Uterus (tissue), 4 donors: ENCODE results near the gene RBM12. TPM values are rescaled to one million over a fixed set of nuclear protein-coding genes. Genes with fewer than 3 reads are reported as not detected.
A peak's percentile ranks its signal among the peaks of the same experiment; 100 is the strongest.

Source experiments
- DNase-seq, 2 donors: peaks; one replicate each; pipeline ENCODE4 v3.0.0-alpha.2; 2019 to 2020
- H3K27ac ChIP-seq, 2 donors: fragments of 200-600 bp; sonication (generic); 1 replicate in 1 of 2; 2 replicates in 1 of 2; pipeline ENCODE4 v1.5.1; 2016 to 2018
- H3K27me3 ChIP-seq, 2 donors: fragments of 200-600 bp; sonication (generic); one replicate each; pipeline ENCODE4 v1.5.1; 2018 to 2019; ENCODE audit warnings: control low read depth in 1 of 2
- H3K36me3 ChIP-seq, 2 donors: fragments of 200-600 bp; sonication (generic); one replicate each; pipeline ENCODE4 v1.5.1; 2019; ENCODE audit warnings: control low read depth in 1 of 2
- H3K4me1 ChIP-seq, 2 donors: fragments of 200-600 bp; sonication (generic); one replicate each; pipeline ENCODE4 v1.5.1; 2018 to 2019; ENCODE audit warnings: control low read depth in 1 of 2
- H3K4me3 ChIP-seq, 2 donors: fragments of 200-600 bp; sonication (generic); 1 replicate in 1 of 2; 2 replicates in 1 of 2; pipeline ENCODE4 v1.5.1; 2018 to 2019; ENCODE audit warnings: mild to moderate bottlenecking in 1 of 2
- H3K9me3 ChIP-seq, 2 donors: fragments of 200-600 bp; sonication (generic); one replicate each; pipeline ENCODE4 v1.5.1; 2019; ENCODE audit warnings: control low read depth in 1 of 2
- POLR2A ChIP-seq, 2 donors: fragments of 450-650 bp; IDR thresholded peaks; one replicate each; pipeline ENCODE4 v1.6.1; 2016; ENCODE audit warnings: antibody characterized with exemption in 2 of 2, mild to moderate bottlenecking in 1 of 2, moderate library complexity in 1 of 2
- intact Hi-C: fragments of 100-400 bp; cut with DNase I; formaldehyde crosslinking; loops from one replicate; pipeline ENCODE4 v1.15.1; 2023; ENCODE audit warnings: low total_unique reads
- total RNA-seq, 4 donors: library from RNA; depleted of rRNA in 3 of 4; stranded (reverse); fragments of >200 nt in 3 of 4; gene quantifications; one replicate each; pipeline versions ENCODE4 v1.1.0 to v1.2.4, GENCODE V29; 2014 to 2023
- TF ChIP-seq, protein P1 (sequence below), 4 experiments: fragments of 200-600 bp in 2 of 4; fragments of 450-650 bp in 2 of 4; sonication (generic) in 2 of 4; IDR thresholded peaks; one replicate each; pipeline ENCODE4 v1.5.1; 2016 to 2019; ENCODE audit warnings: antibody characterized with exemption in 4 of 4, mild to moderate bottlenecking in 2 of 4, moderate library complexity in 1 of 4
- donor health status: DM: yes; HTN: yes; CAD: no.

Gene RBM12
- total RNA-seq, 4 donors from 2014 or later: 9.5 to 105 (median 54.4) TPM

DNA sequence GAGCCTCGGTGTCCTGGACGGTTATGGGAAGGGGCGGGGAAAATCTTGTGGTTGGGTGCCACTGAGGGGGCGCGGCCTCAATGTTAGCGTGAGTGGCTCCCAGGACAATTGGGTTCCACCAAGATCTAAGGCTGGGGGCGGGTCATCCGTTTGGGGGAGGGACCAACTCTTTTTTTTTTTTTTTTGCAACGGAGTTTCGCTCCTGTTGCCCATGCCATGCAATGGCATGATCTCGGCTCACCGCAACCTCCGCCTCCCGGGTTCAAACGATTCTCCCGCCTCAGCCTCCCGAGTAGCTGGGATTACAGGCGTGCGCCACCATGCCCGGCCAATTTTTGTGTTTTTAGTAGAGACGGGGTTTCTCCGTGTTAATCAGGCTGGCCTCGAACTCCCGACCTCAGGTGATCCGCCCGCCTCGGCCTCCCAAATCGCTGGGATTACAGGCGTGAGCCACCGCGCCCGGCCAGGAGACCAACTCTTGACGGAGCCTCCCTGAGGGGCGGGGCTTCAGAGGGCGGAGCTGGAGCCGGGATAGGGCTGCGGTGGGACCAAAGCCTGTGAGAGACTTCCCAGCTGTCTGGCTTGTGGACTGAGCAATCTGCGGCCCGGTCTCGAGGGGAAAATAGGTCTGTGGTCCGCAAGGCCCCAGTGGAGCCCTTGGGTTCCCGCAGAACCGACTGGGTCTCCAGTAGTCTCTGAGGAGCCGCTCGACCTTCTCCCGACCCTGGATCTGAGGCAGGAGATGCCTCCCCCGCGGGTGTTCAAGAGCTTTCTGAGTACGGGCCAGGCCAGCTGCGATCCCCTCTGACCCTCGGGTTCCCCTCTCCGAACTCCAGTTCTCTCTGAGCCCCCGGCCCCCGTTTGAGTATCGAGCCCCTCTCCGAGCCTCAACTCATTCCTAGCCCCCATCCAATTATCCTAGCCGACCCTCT lies 48.0 kb downstream of the RBM12 start:
- H3K9me3 ChIP-seq: no peaks in the 10 kb centered on the region
- H3K27ac ChIP-seq: peak overlapping the region; percentile 71 to 87
- H3K36me3 ChIP-seq: no peaks in the 10 kb centered on the region
- DNase-seq: peak; percentile 88
- peaks cover 0 to 16% of the 10 kb centered on the region in 2 donors for H3K4me1 ChIP-seq
- TF ChIP-seq POLR2A (IDR thresholded peaks at IDR 0.05): peak; percentile 44 to 45
- TF ChIP-seq, protein P1, sequence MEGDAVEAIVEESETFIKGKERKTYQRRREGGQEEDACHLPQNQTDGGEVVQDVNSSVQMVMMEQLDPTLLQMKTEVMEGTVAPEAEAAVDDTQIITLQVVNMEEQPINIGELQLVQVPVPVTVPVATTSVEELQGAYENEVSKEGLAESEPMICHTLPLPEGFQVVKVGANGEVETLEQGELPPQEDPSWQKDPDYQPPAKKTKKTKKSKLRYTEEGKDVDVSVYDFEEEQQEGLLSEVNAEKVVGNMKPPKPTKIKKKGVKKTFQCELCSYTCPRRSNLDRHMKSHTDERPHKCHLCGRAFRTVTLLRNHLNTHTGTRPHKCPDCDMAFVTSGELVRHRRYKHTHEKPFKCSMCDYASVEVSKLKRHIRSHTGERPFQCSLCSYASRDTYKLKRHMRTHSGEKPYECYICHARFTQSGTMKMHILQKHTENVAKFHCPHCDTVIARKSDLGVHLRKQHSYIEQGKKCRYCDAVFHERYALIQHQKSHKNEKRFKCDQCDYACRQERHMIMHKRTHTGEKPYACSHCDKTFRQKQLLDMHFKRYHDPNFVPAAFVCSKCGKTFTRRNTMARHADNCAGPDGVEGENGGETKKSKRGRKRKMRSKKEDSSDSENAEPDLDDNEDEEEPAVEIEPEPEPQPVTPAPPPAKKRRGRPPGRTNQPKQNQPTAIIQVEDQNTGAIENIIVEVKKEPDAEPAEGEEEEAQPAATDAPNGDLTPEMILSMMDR (IDR thresholded peaks at IDR 0.05): no peak
- peak overlapping the region; percentile 46 to 54 for H3K4me3 ChIP-seq
- no peaks in the 10 kb centered on the region for H3K27me3 ChIP-seq
- intact Hi-C loops: no loop called here

DNA sequence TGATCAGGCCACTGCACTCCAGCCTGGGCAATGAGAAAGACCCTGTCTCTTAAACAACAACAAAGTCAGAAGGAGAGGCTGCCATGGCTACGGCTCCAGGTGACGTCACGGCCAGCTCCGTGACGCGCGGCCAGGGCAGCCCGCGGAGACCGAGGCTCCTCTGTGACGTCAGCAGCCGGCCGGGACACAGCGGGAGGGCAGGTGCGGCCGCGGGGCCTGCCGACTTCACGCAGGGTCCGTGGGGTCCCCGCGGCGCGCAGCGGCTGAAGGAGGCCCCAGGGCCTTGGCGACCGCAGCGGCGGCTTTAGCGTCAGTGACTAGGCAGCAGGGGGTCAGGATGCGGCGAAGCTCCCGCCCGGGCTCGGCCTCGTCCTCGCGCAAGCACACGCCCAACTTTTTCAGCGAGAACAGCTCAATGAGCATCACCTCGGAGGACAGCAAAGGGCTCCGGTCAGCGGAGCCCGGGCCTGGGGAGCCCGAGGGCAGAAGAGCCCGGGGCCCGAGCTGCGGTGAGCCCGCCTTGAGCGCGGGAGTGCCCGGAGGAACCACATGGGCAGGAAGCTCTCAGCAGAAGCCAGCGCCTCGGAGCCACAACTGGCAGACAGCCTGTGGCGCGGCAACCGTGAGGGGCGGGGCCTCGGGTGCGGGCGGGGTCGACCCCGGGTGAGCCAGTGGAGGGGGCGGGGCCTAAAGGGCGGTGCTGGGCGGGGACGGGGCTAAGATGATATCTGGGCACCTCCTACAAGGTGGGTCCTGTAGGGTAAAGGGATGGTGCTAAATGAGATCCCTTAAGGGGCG lies 48.8 kb downstream of the RBM12 start, which contains the start of gene SPAG4:
Gene SPAG4 (plus strand): TSS at position 163 of the 798 bp plus-strand sequence. CDS start 175 bp downstream, at position 338.
- peak; percentile 98 to 99 for DNase-seq
- TF ChIP-seq, protein P1 (IDR thresholded peaks at IDR 0.05): peak in 1 of 4 experiments; percentile 2
- TF ChIP-seq POLR2A (IDR thresholded peaks at IDR 0.05): peak; percentile 57 to 60
- H3K4me3 ChIP-seq: peak within 1 kb of the TSS; percentile 46 to 54
- H3K9me3 ChIP-seq: no peaks in the 10 kb centered on the region
- H3K4me1 ChIP-seq: peaks cover 0 to 16% of the 10 kb centered on the region in 2 donors
- intact Hi-C loops: no loop called here
- H3K27me3 ChIP-seq: no peaks in the 10 kb centered on the region
- peak within 1 kb of the TSS; percentile 71 to 87 for H3K27ac ChIP-seq
- no peaks in the 10 kb centered on the region for H3K36me3 ChIP-seq

DNA sequence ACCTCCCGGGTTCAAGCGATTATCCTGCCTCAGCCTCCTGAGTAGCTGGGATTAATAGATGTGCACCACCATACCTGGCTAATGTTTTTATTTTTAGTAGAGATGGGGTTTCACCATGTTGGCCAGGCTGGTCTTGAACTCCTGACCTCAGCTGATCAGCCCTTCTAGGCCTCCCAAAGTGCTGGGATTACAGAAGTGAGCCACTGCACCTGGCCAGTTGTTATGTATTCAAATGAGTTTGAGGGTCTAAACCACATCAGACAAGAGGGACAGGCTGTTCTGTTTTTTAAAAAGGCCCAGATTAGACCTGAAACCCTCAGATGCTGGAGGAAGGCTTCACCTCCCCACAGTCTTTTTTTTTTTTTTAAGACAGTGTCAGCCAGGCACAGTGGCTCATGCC lies 53.2 kb downstream of the RBM12 start:
- DNase-seq: no peak
- intact Hi-C loops: no loop called here
- Histone ChIP-seq H3K9me3 (no peaks in the 10 kb centered on the region), H3K27me3 (no peaks in the 10 kb centered on the region), H3K36me3 (no peaks in the 10 kb centered on the region), H3K27ac (no peak overlapping the region), H3K4me1 (no peaks in the 10 kb centered on the region), H3K4me3 (no peak overlapping the region)
- TF ChIP-seq, protein P1 (IDR thresholded peaks at IDR 0.05): no peak
- TF ChIP-seq POLR2A (IDR thresholded peaks at IDR 0.05): no peak

DNA sequence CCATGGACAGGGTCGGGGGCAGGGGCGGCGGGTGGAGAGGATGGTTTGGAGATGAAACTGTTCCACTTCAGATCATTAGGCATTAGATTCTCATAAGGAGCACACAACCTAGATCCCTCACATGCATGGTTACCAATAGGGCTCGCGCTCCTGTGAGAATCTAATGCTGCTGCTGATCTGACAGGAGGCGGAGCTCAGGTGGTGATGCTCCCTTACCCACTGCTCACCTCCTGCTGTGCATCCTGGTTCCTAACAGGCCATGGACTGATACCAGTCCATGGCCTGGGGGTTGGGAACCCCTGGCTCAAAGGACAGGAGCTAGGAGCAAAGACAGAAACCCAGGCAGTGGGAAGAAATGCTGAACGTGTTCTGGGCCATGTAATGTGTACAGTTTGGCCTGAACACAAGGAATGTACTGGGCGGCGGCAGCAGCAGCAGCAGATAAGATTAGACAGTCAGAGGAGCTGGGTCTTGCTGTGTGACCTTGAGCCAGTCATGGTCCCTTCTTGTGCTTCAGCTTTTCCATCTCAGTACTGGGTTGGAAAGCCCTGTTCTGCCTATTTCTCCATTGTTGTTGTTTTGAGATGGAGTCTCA lies 53.8 kb downstream of the RBM12 start:
- TF ChIP-seq, protein P1 (IDR thresholded peaks at IDR 0.05): no peak
- no peak for TF ChIP-seq POLR2A (IDR thresholded peaks at IDR 0.05)

More for the DNA sequence above, 53.8 kb downstream of the RBM12 start:
- Histone ChIP-seq H3K36me3 (no peaks in the 10 kb centered on the region), H3K4me3 (no peak overlapping the region), H3K27ac (no peak overlapping the region), H3K4me1 (no peaks in the 10 kb centered on the region), H3K9me3 (no peaks in the 10 kb centered on the region), H3K27me3 (no peaks in the 10 kb centered on the region)
- no peak for DNase-seq
- intact Hi-C loops: no loop called here
